Keratinocyte (primary cell): Measurements from ENCODE around the gene INTS3. TPM values are rescaled to one million over a fixed set of nuclear protein-coding genes. Genes with fewer than 3 reads are reported as not detected.
"Not testable (repeated sequence)": the region's sequence is repeated elsewhere in the genome, so short reads cannot be mapped to it uniquely, and the experiment has no call there.

Experiments
- DNase-seq: peaks from one replicate; pipeline ENCODE4 v3.0.0-alpha.2; 2011; ENCODE audit warnings: low read depth, missing footprints, low spot score
- FAIRE-seq: peaks from 2 replicates; lab custom pipeline; 2011; peaks lifted over from hg19 to GRCh38; lab: Jason Lieb, UNC
- H2AFZ ChIP-seq: 2 replicates; pipeline ENCODE4 v1.6.0; 2012; ENCODE audit warnings: low read length, control low read depth, inconsistent platforms; ENCODE audit not compliant: control insufficient read depth
- H3K27ac ChIP-seq: 2 replicates; pipeline ENCODE4 v1.5.1; 2011; ENCODE audit warnings: low read length; ENCODE audit not compliant: control insufficient read depth, insufficient read depth
- H3K27me3 ChIP-seq: 3 replicates; pipeline ENCODE4 v1.6.0; 2011; ENCODE audit warnings: low read length; ENCODE audit not compliant: control insufficient read depth, insufficient read depth; ENCODE audit errors: extremely low read depth
- H3K36me3 ChIP-seq, 2 experiments: 2 replicates in 1 of 2; 3 replicates in 1 of 2; pipeline ENCODE4 v1.5.1; 2011; ENCODE audit warnings: low read length in 2 of 2, mild to moderate bottlenecking in 1 of 2; ENCODE audit not compliant: control insufficient read depth in 2 of 2, insufficient read depth in 2 of 2; ENCODE audit errors: extremely low read depth in 1 of 2
- H3K4me1 ChIP-seq: 3 replicates; pipeline ENCODE4 v1.5.1; 2011; ENCODE audit warnings: low read length; ENCODE audit not compliant: control insufficient read depth, insufficient read depth; ENCODE audit errors: extremely low read depth
- H3K4me2 ChIP-seq: 3 replicates; pipeline ENCODE4 v1.6.0; 2011; ENCODE audit warnings: low read depth, low read length; ENCODE audit not compliant: control insufficient read depth, insufficient read depth; ENCODE audit errors: extremely low read depth
- H3K4me3 ChIP-seq, 3 experiments: fragments of 200-600 bp in 1 of 3; sonication (generic) in 1 of 3; 2 replicates in 2 of 3; 3 replicates in 1 of 3; pipeline ENCODE4 v1.5.1; 2011 to 2016; ENCODE audit warnings: low read length in 3 of 3, mild to moderate bottlenecking in 3 of 3, control low read depth in 2 of 3, inconsistent platforms in 1 of 3, low read depth in 1 of 3, mixed read lengths in 1 of 3, mixed run types in 1 of 3, moderate library complexity in 1 of 3; ENCODE audit not compliant: control insufficient read depth in 2 of 3, insufficient read depth in 2 of 3; ENCODE audit errors: extremely low read depth in 1 of 3
- H3K79me2 ChIP-seq: 2 replicates; pipeline ENCODE4 v1.6.0; 2012; ENCODE audit warnings: low read length; ENCODE audit not compliant: control insufficient read depth, insufficient read depth
- H3K9ac ChIP-seq: 3 replicates; pipeline ENCODE4 v1.6.0; 2011; ENCODE audit warnings: low read length; ENCODE audit not compliant: control insufficient read depth, insufficient read depth; ENCODE audit errors: extremely low read depth
- H3K9me1 ChIP-seq: 3 replicates; pipeline ENCODE4 v1.6.0; 2011; ENCODE audit warnings: low read length; ENCODE audit not compliant: control insufficient read depth, insufficient read depth; ENCODE audit errors: extremely low read depth
- H3K9me3 ChIP-seq: 2 replicates; pipeline ENCODE4 v1.5.1; 2012; ENCODE audit warnings: low read depth, low read length; ENCODE audit not compliant: control insufficient read depth
- H4K20me1 ChIP-seq: 3 replicates; pipeline ENCODE4 v1.6.0; 2011; ENCODE audit warnings: low read length; ENCODE audit not compliant: control insufficient read depth, insufficient read depth; ENCODE audit errors: extremely low read depth
- CTCF ChIP-seq, 3 experiments: IDR thresholded peaks in 1 of 3; conservative IDR thresholded peaks in 1 of 3; optimal IDR thresholded peaks in 1 of 3; 2 replicates in 2 of 3; 3 replicates in 1 of 3; pipeline versions ENCODE3 to v1.5.1; 2011; ENCODE audit warnings: low read length in 3 of 3, mild to moderate bottlenecking in 3 of 3, moderate library complexity in 2 of 3, control low read depth in 1 of 3, inconsistent platforms in 1 of 3; ENCODE audit not compliant: insufficient read depth in 2 of 3; ENCODE audit errors: extremely low read depth in 1 of 3
- EZH2 ChIP-seq: IDR thresholded peaks from one replicate; pipeline ENCODE4 v1.6.1; 2012; ENCODE audit warnings: inconsistent platforms, mild to moderate bottlenecking, low read length, moderate library complexity
- dilution Hi-C: fragments of 300-500 bp; cut with MboI; formaldehyde crosslinking; loops from one replicate; pipeline ENCODE4 v1.7.0; 2020; ENCODE audit warnings: low sequenced_read_pairs; ENCODE audit not compliant: extremely low pct_ligation_motif_present
- polyA plus RNA-seq, 5 experiments: library from polyadenylated mRNA; depleted of rRNA in 3 of 5; stranded (reverse) in 3 of 5; stranded (forward) in 1 of 5; unstranded in 1 of 5; fragments of >200 nt; gene quantifications; 1 replicate in 1 of 5; 2 replicates in 3 of 5; 3 replicates in 1 of 5; pipeline versions ENCODE4 v1.2.1 to v1.2.3, GENCODE V29; 2011 to 2012; ENCODE audit warnings: missing spikeins in 2 of 5, low read depth in 1 of 5, low replicate concordance in 1 of 5

Gene INTS3
- polyA plus RNA-seq, 1 donor (not counting 4 experiments of a cell fraction or from before 2014, with no cell fraction given): 24.6 TPM

GRCh38 chr1:153764310-153764709 is 36.5 kb downstream of the INTS3 start:
- Histone ChIP-seq H3K9me3 (no peaks in the 10 kb centered on the region), H3K4me1 (no peaks in the 10 kb centered on the region), H3K27ac (no peak overlapping the region), H3K36me3 (peaks cover 44 to 51% of the 10 kb centered on the region in 2 experiments), H2AFZ (no peak overlapping the region), H3K27me3 (no peaks in the 10 kb centered on the region), H4K20me1 (no peaks in the 10 kb centered on the region), H3K9ac (no peak overlapping the region), H3K4me3 (no peak overlapping the region), H3K79me2 (no peaks in the 10 kb centered on the region), H3K4me2 (no peak overlapping the region), H3K9me1 (no peaks in the 10 kb centered on the region)
- dilution Hi-C loops: no loop called here
- DNase-seq: no peak
- TF ChIP-seq EZH2 (no peak), CTCF (optimal IDR thresholded peaks at IDR 0.05 in 1 of 3, IDR thresholded peaks at IDR 0.05 in 1 of 3, conservative IDR thresholded peaks at IDR 0.05 in 1 of 3; ENCODE audit: extremely low read depth in 1 of 3, insufficient read depth in 2 of 3, low read length in 3 of 3) (no peak)
- FAIRE-seq: no peak

GRCh38 chr1:153766663-153767062 is 38.8 kb downstream of the INTS3 start:
- H3K27ac ChIP-seq, FAIRE-seq, H3K79me2 ChIP-seq, H2AFZ ChIP-seq, DNase-seq, H3K9ac ChIP-seq, H3K4me1 ChIP-seq, H3K27me3 ChIP-seq, dilution Hi-C loops, H3K4me3 ChIP-seq, H4K20me1 ChIP-seq, H3K9me1 ChIP-seq, H3K9me3 ChIP-seq, H3K4me2 ChIP-seq: not testable (repeated sequence)
- peaks cover 46 to 47% of the 10 kb centered on the region in 2 experiments for H3K36me3 ChIP-seq

DNA sequence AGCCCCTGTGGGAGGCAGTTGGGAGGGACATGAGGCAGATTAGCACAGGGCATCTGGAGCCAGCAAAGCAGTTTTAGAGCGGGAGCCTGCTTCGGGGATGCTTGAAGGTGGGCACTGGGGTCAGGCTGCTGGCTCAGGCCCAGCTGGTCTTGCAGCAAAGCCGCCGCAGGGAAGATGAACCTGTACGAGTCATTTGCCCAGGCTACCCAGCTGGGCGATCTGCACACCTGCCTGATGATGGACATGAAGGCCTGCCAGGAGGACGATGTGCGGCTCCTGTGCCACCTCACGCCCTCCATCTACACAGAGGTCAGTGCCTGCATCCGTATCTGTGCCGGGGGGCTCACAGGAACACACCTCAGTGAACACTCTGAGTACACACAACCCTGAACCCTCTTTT is 39.7 kb downstream of the INTS3 start:
- Histone ChIP-seq H3K9me3 (no peaks in the 10 kb centered on the region), H3K9ac (no peak overlapping the region), H2AFZ (no peak overlapping the region), H3K27ac (no peak overlapping the region), H3K4me3 (no peak overlapping the region), H3K4me1 (no peaks in the 10 kb centered on the region), H3K9me1 (no peaks in the 10 kb centered on the region), H3K36me3 (peaks cover 47 to 48% of the 10 kb centered on the region in 2 experiments), H4K20me1 (no peaks in the 10 kb centered on the region), H3K79me2 (no peaks in the 10 kb centered on the region), H3K4me2 (no peak overlapping the region), H3K27me3 (no peaks in the 10 kb centered on the region)
- DNase-seq: no peak
- TF ChIP-seq CTCF (optimal IDR thresholded peaks at IDR 0.05 in 1 of 3, IDR thresholded peaks at IDR 0.05 in 1 of 3, conservative IDR thresholded peaks at IDR 0.05 in 1 of 3; ENCODE audit: extremely low read depth in 1 of 3, insufficient read depth in 2 of 3, low read length in 3 of 3): no peak
- TF ChIP-seq EZH2: no peak
- FAIRE-seq: no peak
- dilution Hi-C loops: no loop called here
